Liver (tissue), 3 donors: ENCODE results near the gene LARP7.

Source experiments
- ATF3 ChIP-seq: IDR thresholded peaks from 2 replicates; pipeline ENCODE4 v1.6.1; 2016; ENCODE audit warnings: antibody characterized with exemption
- CTCF ChIP-seq: fragments of 150-350 bp; IDR thresholded peaks from 2 replicates; pipeline ENCODE4 v1.5.1; 2017; ENCODE audit warnings: improper control_type of control experiment, low read depth, low read length; ENCODE audit not compliant: missing input control
- EGR1 ChIP-seq, 2 donors: IDR thresholded peaks; 2 replicates each; pipeline ENCODE4 v1.6.1; 2016 to 2018; ENCODE audit warnings: antibody characterized with exemption in 2 of 2, low read depth in 2 of 2
- JUND ChIP-seq, 2 donors: IDR thresholded peaks; 2 replicates each; pipeline ENCODE4 v1.6.1; 2016; ENCODE audit warnings: antibody characterized with exemption in 2 of 2
- RAD21 ChIP-seq, 2 donors: IDR thresholded peaks; 2 replicates each; pipeline ENCODE4 v1.6.1; 2016; ENCODE audit warnings: antibody characterized with exemption in 2 of 2, mild to moderate bottlenecking in 2 of 2
- RXRA ChIP-seq, 2 donors: IDR thresholded peaks; 2 replicates each; pipeline ENCODE4 v1.6.1; 2017 to 2018; ENCODE audit warnings: antibody characterized with exemption in 2 of 2, mild to moderate bottlenecking in 1 of 2
- SP1 ChIP-seq: IDR thresholded peaks from 2 replicates; pipeline ENCODE4 v1.6.1; 2018; ENCODE audit warnings: antibody characterized with exemption, mild to moderate bottlenecking
- TAF1 ChIP-seq: conservative IDR thresholded peaks from 2 replicates; pipeline ENCODE4 v1.6.1; 2016; ENCODE audit warnings: antibody characterized with exemption, mild to moderate bottlenecking
- ZBTB33 ChIP-seq: IDR thresholded peaks from 2 replicates; pipeline ENCODE4 v1.6.1; 2016; ENCODE audit warnings: antibody characterized with exemption
- TF ChIP-seq, protein P1 (sequence below): IDR thresholded peaks from 2 replicates; pipeline ENCODE4 v1.6.1; 2016; ENCODE audit warnings: antibody characterized with exemption, mild to moderate bottlenecking
- donor health status: healthy.
- donor health status: healthy.

DNA sequence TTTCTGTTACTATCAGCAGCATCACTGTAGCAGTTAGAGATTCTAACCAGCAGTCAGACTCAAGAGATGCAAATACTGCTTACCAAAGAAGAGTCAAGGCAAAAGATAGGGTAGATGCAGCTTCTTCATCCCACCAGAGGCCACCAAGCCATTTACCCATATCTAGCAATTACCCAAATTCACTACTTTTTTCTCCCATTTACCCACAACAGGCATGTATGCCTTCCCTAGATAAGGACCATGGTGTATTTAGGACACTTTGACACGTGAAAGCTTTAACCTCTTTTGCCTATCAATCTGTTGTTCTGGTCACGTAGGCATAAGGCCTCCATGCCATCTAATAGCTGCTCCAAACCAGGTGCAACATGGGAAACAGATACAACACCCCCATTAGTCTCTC is 5.6 kb downstream of the LARP7 start:
- no peak for TF ChIP-seq RAD21 (IDR thresholded peaks at IDR 0.05)
- no peak for TF ChIP-seq CTCF
- TF ChIP-seq SP1 = no peak
- TF ChIP-seq ATF3 = no peak
- no peak for TF ChIP-seq JUND (IDR thresholded peaks at IDR 0.05)
- no peak for TF ChIP-seq EGR1 (IDR thresholded peaks at IDR 0.05; ENCODE audit: low read depth in 2 of 2)
- TF ChIP-seq, protein P1, sequence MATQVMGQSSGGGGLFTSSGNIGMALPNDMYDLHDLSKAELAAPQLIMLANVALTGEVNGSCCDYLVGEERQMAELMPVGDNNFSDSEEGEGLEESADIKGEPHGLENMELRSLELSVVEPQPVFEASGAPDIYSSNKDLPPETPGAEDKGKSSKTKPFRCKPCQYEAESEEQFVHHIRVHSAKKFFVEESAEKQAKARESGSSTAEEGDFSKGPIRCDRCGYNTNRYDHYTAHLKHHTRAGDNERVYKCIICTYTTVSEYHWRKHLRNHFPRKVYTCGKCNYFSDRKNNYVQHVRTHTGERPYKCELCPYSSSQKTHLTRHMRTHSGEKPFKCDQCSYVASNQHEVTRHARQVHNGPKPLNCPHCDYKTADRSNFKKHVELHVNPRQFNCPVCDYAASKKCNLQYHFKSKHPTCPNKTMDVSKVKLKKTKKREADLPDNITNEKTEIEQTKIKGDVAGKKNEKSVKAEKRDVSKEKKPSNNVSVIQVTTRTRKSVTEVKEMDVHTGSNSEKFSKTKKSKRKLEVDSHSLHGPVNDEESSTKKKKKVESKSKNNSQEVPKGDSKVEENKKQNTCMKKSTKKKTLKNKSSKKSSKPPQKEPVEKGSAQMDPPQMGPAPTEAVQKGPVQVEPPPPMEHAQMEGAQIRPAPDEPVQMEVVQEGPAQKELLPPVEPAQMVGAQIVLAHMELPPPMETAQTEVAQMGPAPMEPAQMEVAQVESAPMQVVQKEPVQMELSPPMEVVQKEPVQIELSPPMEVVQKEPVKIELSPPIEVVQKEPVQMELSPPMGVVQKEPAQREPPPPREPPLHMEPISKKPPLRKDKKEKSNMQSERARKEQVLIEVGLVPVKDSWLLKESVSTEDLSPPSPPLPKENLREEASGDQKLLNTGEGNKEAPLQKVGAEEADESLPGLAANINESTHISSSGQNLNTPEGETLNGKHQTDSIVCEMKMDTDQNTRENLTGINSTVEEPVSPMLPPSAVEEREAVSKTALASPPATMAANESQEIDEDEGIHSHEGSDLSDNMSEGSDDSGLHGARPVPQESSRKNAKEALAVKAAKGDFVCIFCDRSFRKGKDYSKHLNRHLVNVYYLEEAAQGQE = no peak
- no peak for TF ChIP-seq ZBTB33
- TF ChIP-seq TAF1 = no peak
- no peak for TF ChIP-seq RXRA (IDR thresholded peaks at IDR 0.05)
